Measurements from ENCODE around the gene ATG7.
"Not testable (repeated sequence)": the region's sequence is repeated elsewhere in the genome, so short reads cannot be mapped to it uniquely, and the experiment has no call there.

Gene ATG7

GRCh38 chr3:11595024-11595423, 322.8 kb downstream of the ATG7 start:
- not testable (repeated sequence) for DNase-seq

GRCh38 chr3:11596387-11596786, 324.2 kb downstream of the ATG7 start:
- DNase-seq, result no peak

DNA sequence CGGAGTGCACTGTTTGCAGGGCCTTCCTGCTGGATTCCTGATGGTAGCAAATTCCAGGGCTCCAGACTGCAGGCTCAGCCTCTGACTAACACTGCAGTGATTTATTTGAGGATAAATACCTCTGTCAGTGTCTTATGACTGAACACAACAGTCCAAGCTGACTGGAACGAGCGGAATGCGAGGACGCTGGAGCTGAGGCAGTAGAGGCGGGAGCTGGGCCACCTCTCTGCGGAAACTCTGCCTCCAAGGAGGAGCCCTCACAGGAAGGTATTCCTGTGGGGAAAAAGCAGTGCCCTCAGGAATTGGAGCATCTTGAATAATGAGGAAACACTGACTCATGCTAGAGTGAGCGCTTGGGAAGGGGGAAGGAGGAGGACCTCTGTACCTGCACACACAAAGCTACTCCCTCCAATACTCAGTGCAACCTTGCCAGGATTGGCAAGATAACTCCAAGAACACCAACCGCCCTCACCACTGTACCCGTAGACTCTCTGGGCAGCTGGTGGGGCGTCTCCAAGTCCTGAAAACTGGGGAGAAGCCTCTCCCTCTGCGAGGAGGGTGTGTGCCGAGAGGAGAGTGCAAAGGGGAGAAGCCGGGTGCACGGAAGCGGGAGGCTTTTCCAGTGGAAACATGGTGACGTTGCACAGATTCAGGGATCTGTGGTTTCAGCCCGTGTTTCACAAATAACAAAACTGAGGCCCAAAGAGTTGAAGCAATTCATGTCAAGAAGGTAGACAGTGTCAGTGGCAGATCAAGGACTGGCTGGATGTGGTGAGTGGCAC, 328.5 kb downstream of the ATG7 start:
- DNase-seq, result no peak

GRCh38 chr3:11601446-11602238, 329.4 kb downstream of the ATG7 start:
- no peak for DNase-seq

- no peak for DNase-seq
Measured at GRCh38 chr3:11602239-11602840, 330.1 kb downstream of the ATG7 start.

GRCh38 chr3:11602886-11603527, 330.8 kb downstream of the ATG7 start:
- no peak for DNase-seq

DNA sequence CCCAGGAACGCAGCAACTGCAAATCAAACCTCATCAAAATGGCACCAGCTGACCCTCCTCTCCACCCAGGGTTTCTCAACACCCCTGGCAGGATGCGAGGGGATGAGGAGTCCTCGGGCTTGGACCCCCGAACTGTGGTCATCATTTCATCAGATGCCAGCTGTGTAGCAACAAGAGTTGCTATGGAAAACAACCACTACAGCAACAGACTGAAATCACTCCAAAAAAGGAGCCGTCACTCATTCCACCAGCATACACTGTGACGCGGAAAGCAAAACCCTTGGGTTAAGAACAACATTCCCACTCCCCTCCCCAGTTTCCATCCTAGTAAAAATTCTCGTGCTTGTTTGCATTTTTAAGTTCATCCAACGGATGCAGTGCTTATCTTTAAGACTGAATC, 331.4 kb downstream of the ATG7 start:
- no peak for DNase-seq

DNA sequence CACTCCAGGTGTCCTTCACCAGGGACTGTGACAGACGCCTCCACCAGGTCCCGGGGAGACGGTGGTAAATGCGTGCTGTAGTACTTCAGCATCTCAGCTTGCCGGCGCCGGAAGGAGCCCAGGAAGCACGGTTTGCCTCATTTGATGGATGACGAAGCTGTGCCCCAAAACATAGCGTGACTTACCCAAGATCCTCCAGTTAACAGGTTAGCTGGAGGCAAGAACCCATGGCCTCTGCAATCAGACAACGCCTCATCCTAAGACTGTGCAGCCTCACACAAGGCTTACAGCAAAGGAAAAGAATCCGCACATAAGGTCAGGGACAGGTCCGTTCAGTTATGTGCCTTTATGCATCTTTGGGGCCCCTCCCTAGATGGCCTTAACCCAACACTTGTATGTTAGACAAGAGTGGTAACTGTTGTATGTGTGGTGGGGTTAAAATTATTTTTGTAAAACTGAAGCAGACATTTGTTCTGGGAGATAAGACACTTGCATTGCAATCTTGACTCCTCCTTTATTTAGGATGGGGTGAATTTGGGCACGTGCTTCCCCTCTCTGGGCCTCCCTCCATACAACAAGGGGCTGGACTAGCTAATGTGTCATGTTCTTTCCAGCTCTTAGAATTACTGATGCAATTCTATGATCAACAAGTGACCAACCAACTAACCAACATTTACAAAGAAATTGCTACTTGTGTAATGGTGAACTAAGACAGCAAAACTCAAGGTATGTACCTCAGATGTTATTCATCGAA, 332.1 kb downstream of the ATG7 start:
- DNase-seq, result no peak

- DNase-seq, result no peak
Measured at GRCh38 chr3:11605398-11605797, 333.2 kb downstream of the ATG7 start.

GRCh38 chr3:11606090-11606784, 334.0 kb downstream of the ATG7 start:
- no peak for DNase-seq

GRCh38 chr3:11606865-11607440, 334.8 kb downstream of the ATG7 start:
- no peak for DNase-seq

Measured in stimulated activated CD4-positive, alpha-beta T cell treated with anti-CD3 and anti-CD28 coated beads, Interleukin-4, amount 100 ng/mL, for 1 hour (primary cell).